Kidney epithelial cell (primary cell): ENCODE data around the gene RNF40. TPM values are rescaled to one million over a fixed set of nuclear protein-coding genes. Genes with fewer than 3 reads are reported as not detected.
"Not testable (repeated sequence)": the region's sequence is repeated elsewhere in the genome, so short reads cannot be mapped to it uniquely, and the experiment has no call there.

Experiments
- DNase-seq: peaks from one replicate; pipeline ENCODE4 v3.0.0-alpha.2; 2010; ENCODE audit warnings: low read depth
- H3K27me3 ChIP-seq: 2 replicates; pipeline ENCODE4 v1.6.0; 2011; ENCODE audit warnings: low read length; ENCODE audit not compliant: control insufficient read depth, insufficient read depth
- H3K36me3 ChIP-seq: 2 replicates; pipeline ENCODE4 v1.5.1; 2011; ENCODE audit warnings: low read length; ENCODE audit not compliant: control insufficient read depth, insufficient read depth
- H3K4me3 ChIP-seq: 2 replicates; pipeline ENCODE4 v1.5.1; 2011; ENCODE audit warnings: low read depth, mild to moderate bottlenecking, control low read depth, low read length
- total RNA-seq: library from RNA; depleted of rRNA; stranded (reverse); fragments of >200 nt; gene quantifications from 2 replicates; pipeline ENCODE4 v1.2.3, GENCODE V29; 2015
- TF ChIP-seq, protein P1 (sequence below): IDR thresholded peaks from 2 replicates; pipeline ENCODE4 v1.5.1; 2011; ENCODE audit warnings: mild to moderate bottlenecking, moderate library complexity, low read length, control low read depth, inconsistent platforms; ENCODE audit not compliant: insufficient read depth, poor library complexity, severe bottlenecking

Gene RNF40
- total RNA-seq, 1 donor from 2014 or later, result 130 TPM

DNA sequence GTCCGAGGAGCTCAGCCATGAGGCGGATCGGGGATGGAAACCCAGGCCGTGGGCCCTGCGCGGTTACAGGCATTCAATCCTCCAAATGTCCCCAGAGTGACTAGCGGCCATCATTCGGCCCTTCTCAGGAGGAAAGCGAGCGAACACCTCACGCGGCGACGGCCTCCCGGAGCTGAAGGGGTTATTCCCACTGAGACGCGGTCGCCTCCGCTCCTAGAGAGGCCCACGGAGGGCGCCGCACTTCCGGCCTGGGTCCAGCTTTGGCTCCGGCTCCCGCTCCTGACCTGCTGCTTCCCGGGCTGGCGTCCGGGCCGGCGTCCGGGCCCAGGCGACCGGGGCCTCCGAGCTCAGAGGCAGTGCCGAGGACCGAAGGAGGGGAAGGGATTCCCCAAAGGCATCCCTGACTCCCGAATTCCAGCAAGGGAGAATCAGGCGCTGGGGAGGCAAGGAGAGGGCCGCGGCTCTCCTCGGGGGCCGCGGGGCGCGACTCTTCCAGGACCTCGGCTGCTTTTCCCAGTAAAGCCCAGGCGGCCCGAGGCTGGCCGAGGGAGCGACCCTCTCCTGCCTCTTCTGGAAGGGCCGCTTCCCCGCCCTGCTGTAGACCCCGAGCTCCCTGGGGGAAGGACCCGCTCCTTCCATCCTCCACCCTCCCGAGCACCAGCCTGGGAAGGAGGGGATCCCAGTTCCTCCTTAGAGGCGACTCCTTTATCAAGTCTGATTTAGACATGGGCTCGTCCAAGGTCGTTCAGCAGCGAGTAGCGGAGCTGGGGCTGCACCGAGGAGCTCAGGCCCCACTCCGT, 43.4 kb downstream of the RNF40 start:
- H3K4me3 ChIP-seq, result peak overlapping the region; percentile 69
- H3K27me3 ChIP-seq, result no peaks in the 10 kb centered on the region
- TF ChIP-seq, protein P1, sequence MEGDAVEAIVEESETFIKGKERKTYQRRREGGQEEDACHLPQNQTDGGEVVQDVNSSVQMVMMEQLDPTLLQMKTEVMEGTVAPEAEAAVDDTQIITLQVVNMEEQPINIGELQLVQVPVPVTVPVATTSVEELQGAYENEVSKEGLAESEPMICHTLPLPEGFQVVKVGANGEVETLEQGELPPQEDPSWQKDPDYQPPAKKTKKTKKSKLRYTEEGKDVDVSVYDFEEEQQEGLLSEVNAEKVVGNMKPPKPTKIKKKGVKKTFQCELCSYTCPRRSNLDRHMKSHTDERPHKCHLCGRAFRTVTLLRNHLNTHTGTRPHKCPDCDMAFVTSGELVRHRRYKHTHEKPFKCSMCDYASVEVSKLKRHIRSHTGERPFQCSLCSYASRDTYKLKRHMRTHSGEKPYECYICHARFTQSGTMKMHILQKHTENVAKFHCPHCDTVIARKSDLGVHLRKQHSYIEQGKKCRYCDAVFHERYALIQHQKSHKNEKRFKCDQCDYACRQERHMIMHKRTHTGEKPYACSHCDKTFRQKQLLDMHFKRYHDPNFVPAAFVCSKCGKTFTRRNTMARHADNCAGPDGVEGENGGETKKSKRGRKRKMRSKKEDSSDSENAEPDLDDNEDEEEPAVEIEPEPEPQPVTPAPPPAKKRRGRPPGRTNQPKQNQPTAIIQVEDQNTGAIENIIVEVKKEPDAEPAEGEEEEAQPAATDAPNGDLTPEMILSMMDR, result no peak
- H3K36me3 ChIP-seq, result no peaks in the 10 kb centered on the region
- DNase-seq, result peak; percentile 25

DNA sequence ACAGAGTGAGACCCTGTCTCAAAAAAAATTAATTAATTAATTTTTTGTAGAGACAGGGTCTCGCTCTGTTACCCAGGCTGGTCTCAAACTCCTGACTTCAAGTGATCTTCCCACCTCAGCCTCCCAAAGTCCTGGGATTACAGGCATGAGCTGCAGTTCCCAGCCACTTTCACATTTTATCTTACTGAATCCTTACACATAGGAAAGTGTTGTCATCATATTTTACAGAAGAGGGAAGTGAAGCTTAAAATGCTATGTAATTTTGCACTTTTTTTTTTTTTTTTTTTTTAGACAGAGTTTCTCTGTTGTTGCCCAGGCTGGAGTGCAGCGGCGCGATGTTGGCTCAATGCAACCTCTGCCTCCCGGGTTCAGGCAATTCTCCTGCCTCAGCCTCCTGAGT, 46.0 kb downstream of the RNF40 start:
- no peak overlapping the region for H3K4me3 ChIP-seq
- DNase-seq, result no peak
- H3K36me3 ChIP-seq, result no peaks in the 10 kb centered on the region
- TF ChIP-seq, protein P1, result no peak
- H3K27me3 ChIP-seq, result no peaks in the 10 kb centered on the region

DNA sequence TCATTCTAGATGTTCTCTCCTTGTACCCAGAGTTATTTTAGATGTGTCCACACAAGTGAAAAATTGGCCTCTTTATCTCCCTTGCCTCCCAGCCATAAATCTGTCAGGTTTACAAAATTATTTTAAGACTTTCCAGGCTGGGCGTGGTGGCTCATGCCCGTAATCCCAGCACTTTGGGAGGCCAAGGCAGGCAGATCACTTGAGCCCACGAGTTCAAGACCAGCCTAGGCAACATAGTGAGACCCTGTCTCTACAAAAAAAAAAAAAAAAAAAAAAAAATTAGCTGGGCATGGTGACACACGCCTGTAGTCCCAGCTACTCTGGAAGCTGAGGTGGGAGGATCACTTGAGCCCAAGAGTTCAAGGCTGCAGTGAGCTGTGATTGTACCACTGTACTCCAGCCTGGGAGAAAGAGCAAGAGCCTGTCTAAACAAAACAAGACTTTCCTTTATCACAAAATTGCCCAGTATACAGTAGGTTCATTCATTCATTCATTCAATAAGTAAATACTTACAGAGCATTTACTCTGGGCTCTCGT, 46.8 kb downstream of the RNF40 start:
- not testable (repeated sequence) for DNase-seq, H3K36me3 ChIP-seq, H3K27me3 ChIP-seq, H3K4me3 ChIP-seq

DNA sequence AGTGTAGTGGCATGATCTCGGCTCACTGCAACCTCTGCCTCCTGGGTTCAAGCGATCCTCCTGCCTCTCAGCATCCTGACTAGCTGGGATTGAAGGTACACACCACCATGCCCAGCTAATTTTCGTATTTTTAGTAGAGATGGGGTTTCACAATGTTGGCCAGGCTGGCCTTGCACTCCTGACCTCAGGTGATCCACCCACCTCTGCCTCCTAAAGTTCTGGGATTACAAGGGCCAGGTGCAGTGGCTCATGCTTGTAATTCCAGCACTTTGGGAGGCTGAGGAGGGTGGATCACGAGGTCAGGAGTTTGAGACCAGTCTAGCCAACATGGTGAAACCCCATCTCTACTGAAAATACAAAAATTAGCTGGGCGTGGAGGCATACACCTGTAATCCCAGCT, 47.6 kb downstream of the RNF40 start:
- H3K4me3 ChIP-seq, H3K36me3 ChIP-seq, H3K27me3 ChIP-seq, DNase-seq: not testable (repeated sequence)

DNA sequence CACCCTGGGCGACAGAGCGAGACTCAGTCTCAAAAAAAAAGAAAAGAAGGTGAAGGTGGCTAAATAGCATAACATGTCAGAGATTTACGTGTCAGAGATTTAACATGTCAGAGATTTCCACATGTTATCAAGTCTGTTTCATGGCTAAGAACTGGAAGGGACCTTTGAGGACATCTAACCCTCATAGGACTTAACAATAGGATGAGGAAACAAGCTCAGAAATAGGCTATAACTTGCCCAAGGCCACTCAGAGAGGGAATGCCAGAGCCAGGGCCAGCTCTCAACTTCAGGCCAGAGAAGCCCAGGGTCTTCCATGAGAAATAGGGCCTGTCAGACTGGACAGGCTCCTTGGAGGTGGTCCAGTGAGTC, 51.7 kb downstream of the RNF40 start:
- no peak for DNase-seq
- TF ChIP-seq, protein P1, result no peak
- peak overlapping the region; percentile 45 for H3K4me3 ChIP-seq
- no peaks in the 10 kb centered on the region for H3K36me3 ChIP-seq
- no peaks in the 10 kb centered on the region for H3K27me3 ChIP-seq

DNA sequence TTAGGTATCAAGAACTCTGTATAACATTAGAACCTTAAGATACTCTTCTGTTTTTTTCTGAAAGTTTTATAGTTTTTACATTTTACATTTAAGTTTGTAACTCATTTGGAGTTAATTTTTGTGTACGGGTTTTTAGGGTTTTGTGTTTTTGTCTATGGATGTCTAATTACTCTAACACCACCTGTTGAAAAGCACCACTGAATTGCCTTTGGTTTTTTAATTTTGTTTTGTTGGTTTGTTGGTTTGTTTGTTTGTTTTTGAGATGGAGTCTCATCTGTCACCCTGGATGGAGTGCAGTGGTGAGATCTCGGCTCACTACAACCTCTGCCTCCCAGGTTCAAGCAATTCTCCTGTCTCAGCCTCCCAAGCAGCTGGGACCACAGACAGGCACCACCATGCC, 54.6 kb downstream of the RNF40 start:
- TF ChIP-seq, protein P1, result no peak
- Histone ChIP-seq H3K27me3 (no peaks in the 10 kb centered on the region), H3K36me3 (no peaks in the 10 kb centered on the region), H3K4me3 (no peak overlapping the region)
- no peak for DNase-seq

DNA sequence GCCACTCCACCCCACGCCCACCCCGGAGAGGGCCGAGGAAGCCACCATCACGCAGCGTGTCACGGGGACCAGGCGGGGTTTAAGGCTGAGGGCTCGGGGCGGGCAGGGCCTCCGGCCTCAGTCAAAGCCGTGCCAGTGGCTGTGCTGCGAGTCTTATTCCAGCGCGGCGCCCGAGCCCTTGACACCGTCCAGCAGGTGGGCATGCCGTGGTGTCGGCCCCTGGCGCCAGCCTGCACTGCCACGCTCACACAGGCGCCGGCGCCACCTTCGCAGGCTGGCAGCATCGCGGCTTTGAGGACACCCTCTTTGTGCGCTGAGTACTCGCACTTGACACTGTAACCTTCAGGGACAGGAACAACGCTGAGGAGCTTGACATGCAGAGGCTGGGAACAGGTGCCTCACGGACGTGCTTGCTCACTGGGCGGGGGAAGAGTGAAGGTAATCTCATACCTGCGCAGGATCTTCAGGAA, 58.9 kb downstream of the RNF40 start:
- Histone ChIP-seq H3K27me3 (no peaks in the 10 kb centered on the region), H3K4me3 (no peak overlapping the region), H3K36me3 (no peaks in the 10 kb centered on the region)
- TF ChIP-seq, protein P1, result no peak
- DNase-seq, result no peak

DNA sequence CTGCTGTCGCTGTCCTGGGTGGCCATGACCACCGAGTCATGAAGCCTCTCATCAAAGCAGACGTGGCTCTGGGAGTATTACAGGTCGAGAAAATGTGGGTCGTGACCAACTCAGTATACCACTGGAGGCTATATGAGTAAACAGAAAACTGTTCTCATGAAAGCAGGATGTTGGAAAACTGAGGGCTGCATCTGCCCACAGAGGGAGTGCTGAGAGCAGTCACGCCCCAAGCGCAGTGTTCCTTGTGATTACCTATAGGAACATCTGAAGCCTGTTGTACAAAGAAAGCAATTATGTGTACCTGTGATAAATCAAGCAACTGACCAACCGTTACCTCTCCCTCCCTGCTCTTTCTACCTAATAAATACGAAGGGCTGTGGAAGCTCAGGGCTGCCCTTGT, 59.3 kb downstream of the RNF40 start:
- not testable (repeated sequence) for DNase-seq, H3K27me3 ChIP-seq, H3K4me3 ChIP-seq, H3K36me3 ChIP-seq
